Measurements from ENCODE around the gene PC. TPM values are rescaled to one million over a fixed set of nuclear protein-coding genes. Genes with fewer than 3 reads are reported as not detected.
"Not testable (repeated sequence)": the region's sequence is repeated elsewhere in the genome, so short reads cannot be mapped to it uniquely, and the experiment has no call there.

Gene PC
- total RNA-seq, 2 donors from 2014 or later, result 8.0 to 12.7 TPM

DNA sequence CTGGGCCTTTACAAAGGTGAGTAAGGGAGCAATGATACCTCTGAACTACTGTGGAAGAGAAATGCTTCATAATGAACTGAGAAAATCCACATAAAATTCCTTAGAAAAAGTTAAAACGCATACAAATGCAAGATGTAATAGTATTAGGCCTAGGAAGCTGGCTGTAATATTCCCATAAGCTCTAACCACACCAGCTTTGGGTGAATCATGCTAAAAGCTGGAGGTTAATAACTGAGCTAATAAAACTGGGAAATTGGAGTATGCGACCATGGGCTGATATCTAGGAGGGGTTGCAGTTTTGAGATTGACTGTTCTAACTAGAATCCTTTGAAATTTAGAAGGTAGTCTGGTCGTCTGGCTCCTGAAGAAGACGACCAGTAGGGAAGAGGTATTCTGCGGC lies 143.5 kb downstream of the PC start:
- DNase-seq (ENCODE audit: low spot score) (no peak), ATAC-seq (ENCODE audit: insufficient number of reproducible peaks, low FRiP score, low read depth) (no peak)
- H3K9me3 ChIP-seq, result no peaks in the 10 kb centered on the region
- H3K4me3 ChIP-seq, result no peak overlapping the region
- no peak for TF ChIP-seq CTCF (IDR thresholded peaks at IDR 0.05)
- no peak overlapping the region for H3K27ac ChIP-seq
- no peaks in the 10 kb centered on the region for H3K27me3 ChIP-seq (replicated peaks; ENCODE audit: insufficient read depth)
- H3K4me1 ChIP-seq (ENCODE audit: control insufficient read depth in 1 of 2, low read depth in 2 of 2), result no peaks in the 10 kb centered on the region
- no peaks in the 10 kb centered on the region for H3K36me3 ChIP-seq

DNA sequence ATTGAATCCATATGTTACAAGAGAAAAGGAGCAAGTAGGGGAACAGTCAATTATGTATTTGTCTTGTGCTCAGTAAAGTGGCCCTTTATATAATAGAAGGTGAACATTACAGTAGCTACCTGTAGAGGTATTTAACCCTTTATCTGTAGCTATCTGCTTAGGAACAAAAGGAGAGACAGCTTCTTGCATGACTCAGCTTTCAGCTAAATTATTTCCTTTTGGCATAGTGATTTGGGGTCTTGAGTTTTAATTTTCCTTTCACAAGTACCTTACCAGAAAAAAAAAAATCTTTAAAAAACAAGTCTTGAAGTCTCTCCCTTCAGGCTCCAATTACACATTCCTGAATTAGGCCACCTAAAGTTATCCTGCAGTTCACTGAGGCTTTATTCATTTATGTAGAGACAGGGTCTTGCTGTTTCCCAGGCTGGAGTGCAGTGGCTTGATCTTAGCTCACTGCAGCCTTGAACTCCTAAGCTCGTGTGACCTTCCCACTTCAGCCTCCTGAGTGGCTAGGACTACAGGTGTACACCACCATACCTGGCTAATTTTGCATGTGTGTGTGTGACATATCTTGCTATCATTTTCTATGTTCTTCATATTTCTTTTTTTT lies 147.5 kb downstream of the PC start:
- no peak overlapping the region for H3K27ac ChIP-seq
- H3K36me3 ChIP-seq, result no peaks in the 10 kb centered on the region
- H3K9me3 ChIP-seq, result no peaks in the 10 kb centered on the region
- DNase-seq (ENCODE audit: low spot score) (no peak), ATAC-seq (ENCODE audit: insufficient number of reproducible peaks, low FRiP score, low read depth) (no peak)
- H3K27me3 ChIP-seq (replicated peaks; ENCODE audit: insufficient read depth), result no peaks in the 10 kb centered on the region
- no peaks in the 10 kb centered on the region for H3K4me1 ChIP-seq (ENCODE audit: control insufficient read depth in 1 of 2, low read depth in 2 of 2)
- no peak overlapping the region for H3K4me3 ChIP-seq
- TF ChIP-seq CTCF (IDR thresholded peaks at IDR 0.05), result no peak

DNA sequence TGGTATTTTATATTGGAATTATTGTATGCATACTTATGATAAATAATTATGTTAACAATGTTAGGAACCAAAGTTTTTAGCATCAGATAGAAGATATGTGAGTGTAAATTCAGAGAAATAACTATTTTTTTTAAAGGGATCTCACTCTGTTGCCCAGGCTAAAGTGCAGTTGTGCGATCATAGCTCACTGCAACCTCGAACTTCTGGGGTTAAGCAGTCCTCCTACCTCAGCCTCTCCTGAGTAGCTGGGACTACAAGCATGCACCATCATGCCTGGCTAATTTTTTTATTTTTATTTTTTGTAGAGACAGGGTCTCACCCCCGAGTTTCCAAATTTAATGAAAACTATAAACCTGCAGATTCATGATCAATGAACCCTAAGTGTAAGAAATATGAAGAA lies 148.6 kb downstream of the PC start:
- H3K27ac ChIP-seq, result no peak overlapping the region
- no peaks in the 10 kb centered on the region for H3K36me3 ChIP-seq
- no peak for ATAC-seq (ENCODE audit: insufficient number of reproducible peaks, low FRiP score, low read depth)
- TF ChIP-seq CTCF (IDR thresholded peaks at IDR 0.05), result no peak
- H3K4me3 ChIP-seq, result no peak overlapping the region
- no peak for DNase-seq (ENCODE audit: low spot score)
- no peaks in the 10 kb centered on the region for H3K4me1 ChIP-seq (ENCODE audit: control insufficient read depth in 1 of 2, low read depth in 2 of 2)
- no peaks in the 10 kb centered on the region for H3K9me3 ChIP-seq
- no peaks in the 10 kb centered on the region for H3K27me3 ChIP-seq (replicated peaks; ENCODE audit: insufficient read depth)

- TF ChIP-seq CTCF (IDR thresholded peaks at IDR 0.05), result no peak
- no peak overlapping the region for H3K27ac ChIP-seq
- ATAC-seq (ENCODE audit: insufficient number of reproducible peaks, low FRiP score, low read depth), result no peak
These were observed 157.3 kb downstream of the PC start for GRCh38 chr11:66800720-66801428.

GRCh38 chr11:66799815-66800214 lies 158.4 kb downstream of the PC start:
- DNase-seq (ENCODE audit: low spot score); H3K27ac ChIP-seq; H3K36me3 ChIP-seq; H3K4me3 ChIP-seq; ATAC-seq (ENCODE audit: insufficient number of reproducible peaks, low FRiP score, low read depth); H3K9me3 ChIP-seq; H3K4me1 ChIP-seq (ENCODE audit: control insufficient read depth in 1 of 2, low read depth in 2 of 2); H3K27me3 ChIP-seq (replicated peaks; ENCODE audit: insufficient read depth): not testable (repeated sequence)

More at GRCh38 chr11:66800720-66801428, 157.3 kb downstream of the PC start:
- Histone ChIP-seq H3K36me3 (no peaks in the 10 kb centered on the region), H3K9me3 (no peaks in the 10 kb centered on the region), H3K27me3 (replicated peaks; ENCODE audit: insufficient read depth) (no peaks in the 10 kb centered on the region), H3K4me3 (no peak overlapping the region), H3K4me1 (ENCODE audit: control insufficient read depth in 1 of 2, low read depth in 2 of 2) (no peaks in the 10 kb centered on the region)
- no peak for DNase-seq (ENCODE audit: low spot score)

Other genes starting within 250 kb of the PC start
- 1 to 10 TPM; 1.2 to 5.6 TPM for gene SPTBN2, start 229.2 kb downstream of the PC start, total RNA-seq
- gene RCE1, start 114.9 kb downstream of the PC start, total RNA-seq, result 10 to 100 TPM; 11.9 to 17.5 TPM
- gene LRFN4, start 101.3 kb downstream of the PC start, total RNA-seq, result 10 to 100 TPM; 12.4 to 23.0 TPM
- gene C11orf86, start 16.9 kb upstream of the PC start, total RNA-seq, result not detected
- gene SYT12, start 64.8 kb upstream of the PC start, total RNA-seq, result 10 to 100 TPM in 1 of 2 donors, 1 to 10 TPM in 1; 3.2 to 16.9 TPM
- gene RHOD, start 98.5 kb upstream of the PC start, total RNA-seq, result 10 to 100 TPM; 31.9 to 51.3 TPM
- gene KDM2A, start 160.9 kb upstream of the PC start, total RNA-seq, result 100 to 1,000 TPM in 1 of 2 donors, 10 to 100 TPM in 1; 40.1 to 130 TPM

Data from thoracic aorta (tissue), 2 donors.